Activated T-cell treated with anti-CD3 and anti-CD28 coated beads, Interleukin-2, amount 50 U/mL, for 48 hours (primary cell): ENCODE data around the gene PKD2L1.
A peak's percentile ranks its signal among the peaks of the same experiment; 100 is the strongest.
"Not testable (repeated sequence)": the region's sequence is repeated elsewhere in the genome, so short reads cannot be mapped to it uniquely, and the experiment has no call there.

ENCODE experiments used
- DNase-seq, 2 experiments: peaks; one replicate each; pipeline ENCODE4 v3.0.0-alpha.2; 2020

Gene PKD2L1

GRCh38 chr10:100333661-100334440, 3.8 kb upstream of the PKD2L1 start:
- DNase-seq: no peak

DNA sequence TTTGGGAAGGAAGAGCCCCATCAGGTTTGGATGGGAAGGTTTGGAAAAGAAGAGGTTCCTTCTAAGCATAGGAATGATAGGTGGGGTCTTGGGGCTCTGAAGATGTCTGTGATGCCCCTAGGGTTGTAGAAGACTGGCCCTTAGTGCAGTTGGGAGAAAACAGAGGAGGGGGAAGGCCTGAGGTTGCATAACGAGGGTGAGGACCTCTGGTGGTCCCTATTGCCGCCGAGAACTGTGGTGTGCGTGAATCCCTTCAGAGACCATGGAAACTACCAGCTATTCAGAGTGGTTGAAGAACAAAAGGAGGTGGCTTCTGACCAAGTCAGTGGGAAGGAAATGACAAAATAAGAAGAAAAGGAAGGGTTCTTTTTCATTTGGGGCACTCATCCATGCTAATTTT, 3.1 kb upstream of the PKD2L1 start:
- no peak for DNase-seq

DNA sequence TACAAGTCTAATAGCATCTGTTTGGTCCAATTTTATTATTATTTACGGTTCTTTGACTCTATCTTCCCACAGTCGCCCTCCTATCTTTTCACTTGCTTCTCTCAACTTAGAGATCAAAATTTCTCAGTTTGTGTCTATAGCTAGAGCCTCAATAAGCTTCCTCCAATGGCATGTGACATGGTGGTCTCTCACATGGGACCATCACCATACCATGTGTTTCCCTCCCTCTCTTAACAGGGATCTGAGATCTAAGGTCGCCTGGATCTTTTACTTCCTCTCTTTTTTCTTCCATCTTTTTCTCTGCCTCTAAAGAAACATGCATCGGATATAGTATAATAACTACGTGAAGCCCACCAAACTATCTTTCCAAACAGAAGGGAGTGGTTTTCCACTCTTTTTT, 1.8 kb downstream of the PKD2L1 start:
- no peak for DNase-seq

DNA sequence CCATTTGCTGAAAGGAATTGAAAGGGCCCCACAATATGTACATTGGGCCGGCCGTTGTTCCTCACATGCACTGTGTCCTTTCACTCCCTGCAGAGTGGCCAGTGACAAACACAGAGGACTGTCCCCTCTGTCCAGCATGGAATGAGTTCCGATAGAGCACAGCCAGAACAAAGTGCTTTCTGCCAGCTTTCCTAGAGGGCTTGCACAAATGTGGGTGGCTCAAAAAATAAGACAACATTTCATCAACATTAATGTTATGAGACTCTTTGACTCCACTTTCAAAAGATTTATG, 2.4 kb downstream of the PKD2L1 start:
- DNase-seq: no peak

DNA sequence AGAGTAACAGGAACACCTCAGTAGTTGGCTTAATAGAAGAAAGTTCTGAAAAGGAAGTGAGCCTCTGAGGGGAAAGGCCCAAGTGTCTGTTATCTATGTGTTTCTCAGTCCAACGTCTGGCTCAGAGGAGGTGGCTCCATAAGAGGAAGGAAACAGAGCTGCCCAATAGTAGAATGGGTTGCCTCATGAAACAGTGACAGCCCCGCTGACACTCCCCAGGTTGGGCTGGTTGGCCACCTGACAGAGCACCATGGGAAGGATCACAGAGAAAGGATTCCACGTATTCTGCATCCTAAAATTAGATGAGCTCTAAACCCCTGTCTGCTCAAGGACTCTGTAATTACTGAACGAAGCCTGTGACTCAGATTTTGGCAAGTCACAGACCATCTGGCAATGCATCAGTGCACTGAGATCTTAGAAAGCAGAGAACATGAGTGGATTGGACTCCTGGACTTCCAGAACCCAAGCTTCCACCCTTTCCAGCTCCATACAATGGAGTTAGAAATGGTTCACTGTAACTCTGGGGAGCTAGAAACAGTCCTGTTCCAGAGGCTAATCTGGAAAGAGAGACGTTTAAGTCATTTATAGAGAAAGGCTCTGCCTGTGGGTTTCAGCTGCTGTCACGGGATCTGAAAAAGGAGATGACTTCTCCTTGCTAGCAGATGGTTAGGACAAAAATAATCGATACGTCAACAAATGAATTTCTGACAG, 2.9 kb downstream of the PKD2L1 start:
- peak; percentile 28 to 45 for DNase-seq

- DNase-seq: no peak
Measured at GRCh38 chr10:100325158-100325557, 4.9 kb downstream of the PKD2L1 start.

DNA sequence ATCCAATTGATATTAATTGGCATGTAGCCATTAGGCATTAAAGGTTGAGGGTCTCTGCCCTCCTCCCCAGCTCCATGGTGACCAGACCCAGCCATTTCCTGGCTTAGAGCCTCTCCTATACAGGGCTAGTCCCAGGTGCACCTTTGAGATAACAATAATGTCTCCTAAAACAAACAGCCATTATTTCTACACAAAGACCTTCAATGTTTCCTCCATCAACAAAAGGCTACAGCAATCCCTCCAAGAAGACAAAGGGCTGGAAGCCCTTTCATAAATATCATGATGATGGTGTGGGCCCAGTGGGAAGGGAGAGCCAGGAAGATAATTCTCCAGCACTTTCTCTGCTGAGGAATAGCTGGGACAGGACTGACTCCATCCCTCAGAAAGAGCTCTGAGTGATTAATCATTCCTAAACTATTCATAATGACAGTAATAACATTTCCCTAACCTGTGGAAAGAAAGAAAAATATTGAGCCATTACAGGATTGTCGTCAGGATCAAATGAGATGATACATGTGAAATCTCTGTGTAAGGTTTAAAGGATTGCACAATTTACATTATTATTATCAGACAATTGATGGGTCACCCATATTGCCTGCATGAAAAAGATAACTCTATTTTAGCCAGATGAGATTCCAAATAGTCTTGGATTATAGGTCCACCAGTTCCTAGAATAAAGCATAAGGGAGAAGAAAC, 10.2 kb downstream of the PKD2L1 start:
- no peak for DNase-seq

DNA sequence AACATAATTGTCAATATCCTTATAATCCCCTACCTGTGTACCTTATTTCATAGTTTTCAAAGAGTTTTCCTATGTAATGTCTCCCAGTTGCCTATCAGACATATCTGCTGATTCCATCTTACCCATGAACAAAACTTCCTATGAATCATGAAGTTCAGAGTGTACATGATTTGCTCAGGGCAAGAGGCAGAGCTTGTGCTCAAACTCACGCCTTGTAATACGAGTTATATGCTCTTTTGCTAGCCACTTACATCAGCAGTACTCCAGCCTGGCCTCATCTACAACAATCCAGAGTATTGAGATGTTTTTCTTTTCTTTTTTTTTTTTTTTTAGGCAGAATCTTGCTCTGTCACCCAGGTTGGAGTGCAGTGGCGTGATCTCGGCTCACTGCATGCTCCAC, 11.8 kb downstream of the PKD2L1 start:
- no peak for DNase-seq

DNA sequence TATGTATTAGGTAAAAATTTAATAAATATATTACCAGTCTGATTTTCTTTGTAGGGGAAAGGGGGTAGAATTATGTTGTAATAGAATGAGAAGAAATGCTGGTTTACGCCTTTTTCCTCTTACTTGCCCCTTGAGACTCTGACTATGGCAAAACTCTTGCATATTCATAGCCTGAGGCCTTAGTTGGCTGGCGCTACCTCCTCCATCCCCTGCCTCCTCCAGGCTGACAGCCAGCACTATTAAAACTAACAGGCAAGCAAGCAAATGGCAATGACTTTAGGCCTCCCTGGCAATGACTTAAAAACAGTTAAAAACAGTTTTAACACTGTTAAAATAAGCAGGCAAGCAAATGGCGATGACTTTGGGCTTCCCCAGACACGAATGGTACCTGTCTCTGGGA, 14.4 kb downstream of the PKD2L1 start:
- DNase-seq: no peak

- DNase-seq: no peak
Measured at GRCh38 chr10:100311298-100311697, 18.7 kb downstream of the PKD2L1 start.

DNA sequence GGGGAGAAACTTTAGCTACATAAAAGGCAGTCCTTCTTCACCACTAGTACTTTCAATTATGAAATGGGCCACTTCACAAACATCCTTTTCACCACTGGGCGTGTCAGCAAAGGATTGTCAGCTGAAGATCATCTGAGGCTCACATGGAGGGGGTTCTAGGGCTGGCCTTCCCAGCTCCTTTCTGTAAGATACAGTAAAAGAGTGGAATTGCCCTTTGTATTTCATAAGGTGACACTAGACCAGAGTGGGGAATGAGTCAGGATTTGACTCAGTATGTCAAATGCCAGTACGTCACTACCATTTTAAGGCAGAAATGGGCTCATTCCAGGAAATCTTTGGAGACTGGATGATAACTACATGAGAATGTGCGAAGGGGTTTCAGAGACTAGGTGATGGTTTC, 22.3 kb downstream of the PKD2L1 start:
- DNase-seq: no peak

- DNase-seq: no peak
Measured at GRCh38 chr10:100306861-100307260, 23.2 kb downstream of the PKD2L1 start.

DNA sequence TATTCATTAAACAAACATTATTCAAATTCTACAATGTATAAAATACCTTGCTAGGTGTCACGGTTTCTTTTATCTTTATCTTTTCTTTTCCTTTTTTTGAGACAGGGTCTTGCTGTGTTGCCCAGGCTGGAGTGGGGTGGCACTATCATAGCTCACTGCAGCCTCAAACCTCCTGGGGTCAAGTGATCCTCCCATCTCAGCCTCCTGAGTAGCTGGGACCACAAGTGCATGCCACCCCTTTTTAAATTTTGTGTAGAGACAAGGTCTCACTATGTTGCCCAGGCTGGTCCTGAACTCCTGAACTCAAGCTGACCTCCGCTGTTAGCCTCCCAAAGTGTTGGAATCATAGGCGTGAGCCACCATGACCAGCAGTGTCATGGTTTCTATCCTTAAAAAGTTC, 25.6 kb downstream of the PKD2L1 start:
- no peak for DNase-seq

- DNase-seq: no peak
Measured at GRCh38 chr10:100303724-100304319, 26.2 kb downstream of the PKD2L1 start.

- DNase-seq: not testable (repeated sequence)
Measured at GRCh38 chr10:100301123-100301522, 28.9 kb downstream of the PKD2L1 start.

DNA sequence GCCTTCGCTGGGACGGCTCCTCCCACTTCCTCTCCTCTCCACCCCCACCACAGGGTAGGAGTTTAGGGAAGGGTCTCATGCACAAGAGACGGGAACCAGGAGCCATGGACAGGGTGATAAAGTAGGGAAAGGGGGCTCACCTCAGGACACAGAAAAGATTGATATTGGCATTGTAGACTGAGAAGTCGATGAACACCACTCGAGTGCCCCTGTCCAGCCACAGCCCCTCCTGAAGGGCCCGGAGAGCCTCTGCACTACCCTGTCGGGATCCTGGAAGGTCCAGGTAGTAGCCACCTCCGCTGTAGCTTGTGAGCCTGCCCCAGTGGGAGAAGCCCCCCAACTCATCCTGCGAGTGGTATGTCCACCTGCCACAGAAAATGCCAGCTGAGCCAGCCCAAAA, 32.8 kb downstream of the PKD2L1 start:
- no peak for DNase-seq

GRCh38 chr10:100293066-100293465, 37.0 kb downstream of the PKD2L1 start:
- no peak for DNase-seq

GRCh38 chr10:100292300-100292699, 37.7 kb downstream of the PKD2L1 start:
- not testable (repeated sequence) for DNase-seq

DNA sequence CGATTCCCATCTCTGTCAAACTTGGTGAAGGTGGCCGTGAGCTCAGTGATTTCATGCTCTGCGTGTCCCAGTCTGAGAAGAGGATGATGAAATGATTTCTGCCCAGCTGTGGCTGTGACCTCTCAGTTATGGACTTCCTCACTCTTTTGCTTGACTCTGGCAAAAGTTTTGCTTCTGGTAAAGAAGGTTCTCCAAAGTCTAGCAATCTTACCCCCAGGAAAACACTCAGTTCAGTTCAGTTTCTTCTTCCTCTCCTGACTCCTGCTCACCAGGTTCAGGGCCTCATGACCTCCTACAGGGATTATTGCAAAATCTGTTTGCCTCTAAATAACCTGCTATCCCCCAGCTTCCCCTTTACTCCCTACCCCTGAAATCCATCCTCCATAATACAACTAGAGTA, 38.7 kb downstream of the PKD2L1 start:
- no peak for DNase-seq

GRCh38 chr10:100289641-100290040, 40.4 kb downstream of the PKD2L1 start:
- no peak for DNase-seq

- no peak for DNase-seq
Measured at GRCh38 chr10:100288196-100288595, 41.8 kb downstream of the PKD2L1 start.

GRCh38 chr10:100287756-100288155, 42.3 kb downstream of the PKD2L1 start:
- no peak for DNase-seq
